Inflammatory macrophage treated with lipopolysaccharide for 4 hours (primary cell): ENCODE results near the gene TLX3.
"Not testable (repeated sequence)": the region's sequence is repeated elsewhere in the genome, so short reads cannot be mapped to it uniquely, and the experiment has no call there.

ENCODE experiments used
- DNase-seq: peaks from one replicate; pipeline ENCODE4 v3.0.0-alpha.2; 2020

The TLX3 gene

DNA sequence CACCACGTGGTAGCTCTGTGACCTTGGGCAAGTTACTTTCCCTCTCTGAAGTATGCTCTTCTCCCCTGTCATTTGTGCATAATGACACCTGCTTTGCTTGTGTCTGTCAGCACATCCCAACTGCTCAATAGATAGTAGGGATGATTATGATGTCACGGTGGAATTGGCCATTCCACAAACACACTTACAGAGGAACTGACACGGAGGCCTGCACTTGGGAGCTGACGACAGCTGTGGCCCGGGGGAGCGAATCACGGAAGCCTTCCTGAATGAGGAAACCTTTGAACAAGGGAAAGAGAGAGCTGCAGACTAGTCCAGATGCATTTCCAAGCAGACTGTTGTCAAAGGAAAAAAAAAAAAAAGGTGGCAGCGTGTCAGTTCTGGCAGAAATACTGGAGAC, 21.0 kb downstream of the TLX3 start:
- DNase-seq: no peak

DNA sequence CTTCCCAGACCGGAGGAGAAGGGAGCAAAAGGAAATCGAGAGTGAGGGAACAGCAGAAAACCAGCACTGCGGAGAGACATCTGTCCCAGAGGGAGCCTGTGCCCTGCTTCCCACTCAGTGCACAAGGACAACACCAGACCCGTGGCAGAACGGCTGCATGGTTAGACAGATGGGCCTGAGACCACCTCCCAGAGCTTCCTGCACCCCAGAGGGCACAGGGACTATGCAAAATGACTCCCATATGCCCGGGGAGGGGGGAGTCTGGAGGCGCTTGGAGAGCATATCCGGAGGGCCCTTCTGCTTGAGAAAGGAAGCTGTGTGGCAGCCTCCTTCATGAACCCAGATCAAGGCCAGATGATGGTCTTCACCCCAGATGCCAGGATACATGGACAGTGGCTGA, 26.6 kb downstream of the TLX3 start:
- no peak for DNase-seq

DNA sequence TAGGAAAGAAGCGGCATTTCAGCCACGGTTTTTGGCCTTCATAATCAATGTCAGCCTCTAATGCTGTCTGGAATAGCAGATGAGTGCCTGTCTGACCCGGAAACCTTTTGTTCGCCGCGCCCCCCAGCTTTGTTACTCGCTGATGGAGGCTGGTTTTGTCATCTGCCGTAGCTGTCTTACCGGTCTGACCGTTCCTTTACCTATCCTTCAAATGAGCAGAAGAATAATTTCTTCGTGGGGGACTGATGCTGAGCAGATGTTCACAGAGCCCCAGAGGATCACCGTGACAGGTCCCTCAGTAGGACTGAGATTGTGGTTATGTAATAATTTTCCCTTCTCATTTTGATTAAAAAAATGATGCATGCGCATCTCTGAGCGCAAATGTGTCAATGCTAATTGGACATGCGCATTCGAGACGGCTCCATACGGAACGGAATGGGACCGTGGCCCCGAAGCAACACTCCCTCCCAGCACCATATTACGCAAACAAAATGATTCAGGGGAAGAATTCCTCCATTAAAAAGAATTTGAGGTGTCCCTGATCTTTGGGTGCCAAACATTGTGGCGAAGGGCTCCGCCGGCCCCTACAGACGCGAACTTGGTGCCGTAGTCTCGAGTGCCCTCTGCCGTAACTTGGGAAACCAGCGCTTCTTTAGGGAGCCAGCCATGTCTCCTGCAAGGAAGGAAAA, 27.6 kb downstream of the TLX3 start:
- peak; percentile 39 for DNase-seq

DNA sequence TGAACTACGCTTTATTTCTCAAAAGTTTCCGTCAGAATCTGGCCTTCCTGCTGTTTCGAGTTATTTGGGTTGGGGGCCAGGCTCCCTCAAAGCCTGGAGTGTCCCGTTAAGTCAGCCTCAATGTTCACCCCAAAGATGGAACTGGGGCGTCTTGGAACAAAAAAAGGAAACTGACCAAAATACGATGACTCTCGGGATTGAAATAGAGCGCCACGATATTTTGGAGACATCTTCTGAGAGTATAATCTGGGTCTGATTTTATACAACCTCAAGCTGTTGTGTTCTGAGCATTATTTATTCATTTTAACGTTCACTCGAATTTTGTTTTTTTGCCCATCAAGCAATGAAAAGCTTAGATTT, 28.1 kb downstream of the TLX3 start:
- DNase-seq: no peak

DNA sequence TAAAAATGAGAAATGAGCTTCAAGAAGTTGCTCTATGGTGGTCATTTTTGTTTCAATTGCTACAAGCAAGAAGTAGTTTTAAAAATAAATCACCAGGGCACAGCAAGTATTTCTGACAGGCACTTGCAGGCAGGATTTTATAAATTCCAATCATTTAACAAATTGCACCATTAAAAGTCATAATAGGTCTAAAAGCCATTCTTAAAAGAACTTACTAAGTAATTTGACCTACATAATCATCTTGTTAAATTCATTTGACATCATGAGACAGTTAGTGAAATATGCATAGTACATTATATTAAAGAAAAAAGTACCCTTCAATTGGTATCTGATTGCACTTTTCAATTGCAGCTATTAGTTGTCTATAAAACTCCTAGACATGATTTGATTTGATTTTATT, 31.0 kb downstream of the TLX3 start:
- no peak for DNase-seq

DNA sequence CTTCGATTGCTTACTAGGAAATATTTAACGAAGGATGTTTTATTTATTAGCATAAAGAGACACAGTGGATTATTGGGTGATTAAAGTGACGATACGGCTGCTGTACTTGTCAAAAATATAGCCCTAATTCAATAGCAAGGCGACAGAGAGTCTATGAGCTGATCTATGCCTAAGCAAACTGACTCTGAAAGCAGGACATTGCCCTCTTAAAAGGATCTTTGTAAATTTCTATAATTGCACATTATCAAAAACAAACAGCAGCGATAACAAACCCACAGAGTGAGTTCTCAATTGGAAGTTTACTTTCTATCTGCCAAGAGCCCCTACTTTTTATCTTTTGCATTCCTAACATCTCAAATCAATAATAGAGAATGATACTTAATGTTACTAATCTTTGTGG, 31.4 kb downstream of the TLX3 start:
- DNase-seq: no peak

DNA sequence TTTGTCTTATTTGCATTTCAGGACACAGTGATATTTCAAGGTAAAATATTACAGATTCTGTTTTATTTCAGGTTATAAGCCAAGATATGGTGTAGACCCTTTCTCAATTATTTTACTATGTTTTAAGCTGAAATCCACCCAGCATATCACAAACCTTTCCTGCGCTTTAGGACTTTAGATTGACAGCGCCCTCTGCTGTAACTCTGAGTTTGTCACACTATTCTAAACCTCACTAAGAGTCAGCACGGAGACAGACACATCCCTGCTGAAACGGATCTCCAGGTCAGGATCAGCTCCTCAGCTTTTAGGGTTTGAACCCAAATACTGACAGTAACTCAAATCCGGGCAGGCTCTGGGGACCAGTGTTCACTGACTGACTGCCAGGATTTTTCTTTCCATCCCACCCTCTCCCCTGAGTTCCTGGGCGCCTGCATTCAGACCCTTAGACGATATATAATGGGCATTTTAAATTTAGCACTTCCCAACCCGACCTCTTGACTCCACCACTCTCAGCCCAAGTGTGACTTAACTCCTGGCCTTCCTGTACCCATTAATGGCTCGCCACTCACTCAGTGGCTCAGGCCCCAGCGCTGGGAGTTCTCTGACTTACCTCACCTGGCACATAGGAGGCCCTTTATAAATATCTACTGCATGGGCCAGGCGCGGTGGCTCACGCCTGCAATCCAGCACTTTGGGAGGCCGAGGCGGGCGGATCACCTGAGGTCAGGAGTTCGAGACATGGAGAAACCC, 33.5 kb downstream of the TLX3 start:
- peak; percentile 53 for DNase-seq

DNA sequence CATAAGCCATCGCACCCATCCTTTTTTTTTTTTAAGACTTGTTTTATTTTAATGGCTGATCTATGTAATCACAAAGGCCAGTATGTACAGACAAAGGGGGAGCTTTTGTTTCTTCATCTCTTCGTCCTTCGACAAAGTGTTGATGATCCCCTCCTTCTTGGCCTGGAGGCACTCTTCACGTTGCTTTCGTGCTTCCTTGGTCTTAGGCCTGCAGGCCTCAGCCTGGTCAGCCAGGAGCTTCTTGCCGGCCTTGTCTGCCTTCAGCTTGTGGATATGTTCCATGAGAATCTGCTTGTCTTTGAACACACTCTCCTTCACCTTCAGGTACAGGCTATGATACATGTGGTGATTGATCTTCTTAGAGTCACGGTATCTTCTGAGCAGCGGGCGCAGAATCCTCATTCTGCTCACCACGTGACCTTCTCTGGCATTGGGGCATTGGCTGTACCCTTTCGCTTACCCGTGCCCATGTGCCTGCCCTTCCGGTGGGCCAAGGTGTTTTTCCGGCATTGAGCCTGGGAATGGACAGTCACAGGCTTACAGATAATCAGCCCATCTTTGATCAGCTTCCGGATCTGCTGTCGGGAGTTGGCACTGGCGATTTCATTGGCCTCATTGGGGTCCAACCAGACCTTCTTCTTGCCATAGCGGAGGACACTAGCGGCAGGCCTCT, 36.0 kb downstream of the TLX3 start:
- no peak for DNase-seq

DNA sequence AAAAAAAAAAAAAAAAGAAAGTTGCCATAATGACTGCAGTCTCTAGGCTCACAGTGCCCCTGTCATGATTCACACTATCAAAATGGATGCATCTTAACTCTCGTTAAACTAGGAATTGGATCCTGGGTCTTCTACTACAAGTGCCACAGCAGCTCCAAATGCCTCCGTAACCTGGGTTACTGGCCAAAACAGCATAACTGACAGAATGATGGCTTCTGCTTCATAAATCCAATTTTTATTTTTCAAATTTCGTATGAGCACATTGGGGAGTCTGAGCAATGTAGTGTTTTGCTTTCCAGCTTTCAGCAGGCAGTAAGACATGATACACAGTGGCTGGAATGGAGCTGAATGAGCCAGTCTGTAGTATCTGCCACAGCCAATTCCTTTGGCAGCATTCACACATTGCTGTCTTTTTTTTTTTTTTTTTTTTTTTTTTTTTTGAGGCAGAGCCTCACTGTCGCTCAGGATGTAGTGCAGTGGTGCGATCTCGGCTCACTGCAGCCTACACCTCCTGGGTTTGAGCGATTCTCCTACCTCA, 42.6 kb downstream of the TLX3 start:
- no peak for DNase-seq

DNA sequence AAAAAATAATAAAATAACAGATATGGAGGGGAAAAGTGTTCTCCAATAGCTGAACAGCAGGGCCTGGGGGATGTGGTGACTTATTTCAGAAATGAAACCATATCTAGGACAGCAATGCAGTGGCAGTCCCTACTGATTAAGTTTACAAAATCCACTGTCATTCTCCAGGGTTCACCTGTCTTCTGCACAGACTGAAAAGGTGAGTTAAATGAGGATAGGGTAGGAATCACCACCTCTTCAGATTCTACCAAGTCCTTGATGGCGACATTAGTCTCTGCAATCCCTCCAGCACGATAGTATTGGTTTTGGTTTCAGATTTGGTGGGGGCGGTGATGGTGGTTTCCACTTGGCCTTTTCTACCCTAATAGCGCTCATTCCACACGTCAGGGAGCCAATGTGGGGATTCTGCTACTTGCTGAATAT, 46.3 kb downstream of the TLX3 start:
- DNase-seq: peak; percentile 36

DNA sequence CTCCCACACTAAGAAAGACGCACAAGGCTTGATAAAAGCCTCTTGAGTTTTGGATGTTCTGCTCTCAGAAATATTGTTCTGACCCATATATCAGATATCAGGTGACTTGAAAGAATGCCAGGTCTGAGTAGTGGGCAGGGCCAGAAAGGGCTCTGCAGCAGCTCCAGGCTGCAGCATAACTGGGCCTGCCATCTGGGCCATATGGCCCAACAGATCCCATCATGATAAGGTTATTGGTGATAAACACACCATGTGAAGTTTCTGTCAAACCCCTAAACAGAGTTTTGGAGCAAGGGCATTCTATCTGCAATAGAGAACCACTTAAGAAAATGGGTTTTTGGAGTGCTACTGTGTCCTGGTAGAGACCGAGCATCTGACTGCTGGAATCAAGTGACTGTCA, 48.8 kb downstream of the TLX3 start:
- DNase-seq: no peak

DNA sequence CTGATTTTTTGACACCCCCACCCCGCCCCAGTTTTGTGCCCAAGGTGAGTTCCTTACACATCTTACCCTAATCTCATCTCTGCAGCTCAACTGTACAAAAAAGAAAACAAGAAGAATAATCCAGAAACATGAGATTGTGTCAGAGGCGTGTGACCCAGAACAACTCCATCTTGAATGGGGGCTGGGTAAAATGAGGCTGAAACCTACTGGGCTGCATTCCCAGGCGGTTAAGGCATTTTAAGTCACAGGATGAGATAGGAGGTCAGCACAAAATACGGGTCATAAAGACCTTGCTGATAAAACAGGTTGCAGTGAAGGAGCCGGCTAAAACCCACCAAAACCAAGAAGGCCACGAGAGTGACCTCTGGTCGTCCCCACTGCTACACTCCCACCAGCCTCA, 52.1 kb downstream of the TLX3 start:
- DNase-seq: not testable (repeated sequence)
